NCI-H2171 treated with DMSO at 0.1 percent for 48 hours (cell line): ENCODE results near the gene IDH3B.

Experiments
- DNase-seq: peaks from one replicate; lab custom pipeline; 2025; lab: John Stamatoyannopoulos, UW

IDH3B gene

DNA sequence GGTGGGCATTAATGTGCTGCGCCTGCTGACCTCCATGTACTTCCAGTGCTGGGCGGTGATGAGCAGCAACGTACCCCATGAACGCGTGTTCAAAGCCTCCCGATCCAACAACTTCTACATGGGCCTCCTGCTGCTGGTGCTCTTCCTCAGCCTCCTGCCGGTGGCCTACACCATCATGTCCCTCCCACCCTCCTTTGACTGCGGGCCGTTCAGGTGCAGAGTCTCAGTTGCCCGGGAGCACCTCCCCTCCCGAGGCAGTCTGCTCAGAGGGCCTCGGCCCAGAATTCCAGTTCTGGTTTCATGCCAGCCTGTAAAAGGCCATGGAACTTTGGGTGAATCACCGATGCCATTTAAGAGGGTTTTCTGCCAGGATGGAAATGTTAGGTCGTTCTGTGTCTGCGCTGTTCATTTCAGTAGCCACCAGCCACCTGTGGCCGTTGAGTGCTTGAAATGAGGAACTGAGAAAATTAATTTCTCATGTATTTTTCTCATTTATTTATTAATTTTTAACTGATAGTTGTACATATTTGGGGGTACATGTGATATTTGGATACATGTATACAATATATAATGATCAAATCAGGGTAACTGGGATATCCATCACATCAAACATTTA, 46.8 kb downstream of the IDH3B start:
- no peak for DNase-seq

DNA sequence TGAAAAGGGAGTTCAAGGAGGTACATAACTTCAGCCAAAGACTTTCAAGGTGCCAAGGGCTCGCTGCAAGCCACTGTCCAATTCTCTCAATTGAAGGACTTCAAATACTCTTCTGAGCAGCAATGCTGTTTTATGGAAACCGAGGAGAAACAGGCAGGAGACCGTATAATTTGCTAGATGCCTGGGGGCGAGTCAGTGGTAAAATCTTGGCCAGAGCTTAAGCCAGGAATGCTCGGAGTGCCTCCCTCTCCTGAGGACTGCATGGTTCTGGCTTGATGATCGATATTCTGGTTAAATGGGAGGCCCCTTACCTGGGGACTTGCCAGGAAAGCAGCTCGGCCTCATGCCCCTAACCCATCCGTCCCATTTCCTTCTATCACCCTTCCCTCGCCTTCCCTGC, 47.4 kb downstream of the IDH3B start:
- no peak for DNase-seq

DNA sequence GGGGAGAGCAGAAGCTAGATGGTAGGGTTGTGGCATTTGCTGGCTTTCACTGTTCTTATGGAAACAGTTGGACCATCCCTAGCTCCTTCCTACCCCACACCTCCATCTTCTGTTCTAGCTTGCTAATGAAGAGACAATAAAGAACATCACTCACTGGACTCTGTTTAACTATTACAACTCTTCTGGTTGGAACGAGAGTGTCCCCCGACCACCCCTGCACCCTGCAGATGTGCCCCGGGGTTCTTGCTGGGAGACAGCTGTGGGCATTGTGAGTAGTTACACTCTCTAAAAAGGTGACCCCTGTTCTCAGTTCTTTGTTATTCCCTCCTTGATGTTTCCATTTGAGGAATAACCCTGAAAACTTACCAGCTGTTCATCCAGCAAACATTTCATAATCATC, 51.9 kb downstream of the IDH3B start:
- no peak for DNase-seq

DNA sequence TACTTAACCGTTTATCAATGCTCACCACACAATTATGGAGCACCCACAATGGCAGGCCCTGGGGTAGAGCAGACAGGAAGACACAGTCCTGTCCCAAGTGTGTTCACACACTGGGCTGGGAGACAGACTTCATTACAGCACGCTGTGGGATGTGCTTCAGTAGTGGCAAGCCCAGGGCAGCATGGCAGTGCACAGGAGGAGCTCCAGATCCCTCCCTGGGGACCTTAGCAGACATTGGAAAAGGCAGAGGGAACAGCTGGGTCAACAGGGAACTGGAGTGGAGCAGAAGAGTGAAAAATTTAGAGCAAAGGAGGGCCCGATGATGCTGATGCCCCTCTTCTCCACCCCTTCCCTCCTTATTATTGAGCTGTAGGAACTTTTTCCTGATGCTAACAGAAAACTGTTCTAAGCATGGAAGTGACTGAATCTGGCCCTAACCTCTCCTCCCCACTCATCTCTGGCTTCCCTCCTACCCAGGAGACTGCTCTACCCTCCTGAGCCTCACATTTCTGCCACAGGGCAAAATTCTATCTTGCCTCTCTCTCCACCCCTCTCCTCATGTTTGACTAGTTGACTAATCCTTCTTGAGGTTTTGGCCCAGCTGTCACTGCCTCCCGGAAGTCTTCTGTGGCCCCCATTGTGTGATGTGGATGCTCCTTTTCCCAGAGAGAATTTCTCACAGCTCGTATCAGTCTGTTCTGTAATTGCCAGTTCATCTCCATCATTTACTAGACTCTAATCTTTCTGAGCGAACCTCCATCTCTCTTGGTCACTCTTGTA, 52.9 kb downstream of the IDH3B start:
- peak; percentile 96 for DNase-seq

DNA sequence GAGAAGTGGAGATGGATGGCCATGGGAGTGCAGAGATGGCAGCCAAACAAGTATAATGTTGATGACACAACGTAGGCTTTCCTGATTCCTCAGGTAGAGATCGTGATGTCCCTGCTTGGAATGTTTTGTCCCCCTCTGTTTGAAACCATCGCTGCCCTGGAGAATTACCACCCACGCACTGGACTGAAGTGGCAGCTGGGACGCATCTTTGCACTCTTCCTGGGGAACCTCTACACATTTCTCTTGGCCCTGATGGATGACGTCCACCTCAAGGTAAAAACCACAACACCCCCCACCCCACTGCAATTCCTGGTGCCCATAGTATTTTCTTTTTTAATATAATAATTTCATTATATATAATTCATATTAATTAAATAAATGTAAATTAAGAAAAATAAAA, 53.7 kb downstream of the IDH3B start:
- DNase-seq, result no peak
